Adrenal gland (tissue), 12 donors: ENCODE data around the gene SEPTIN10. TPM values are rescaled to one million over a fixed set of nuclear protein-coding genes. Genes with fewer than 3 reads are reported as not detected.

ENCODE experiments used
- DNase-seq, 7 donors: peaks; one replicate each; pipeline ENCODE4 v3.0.0-alpha.2; 2019 to 2020
- H3K27ac ChIP-seq, 5 donors: fragments of 200-600 bp; sonication (generic) in 4 of 5; 1 replicate in 3 of 5; 2 replicates in 2 of 5; pipeline versions ENCODE4 v1.5.1 to v1.8.0; 2016 to 2020; ENCODE audit warnings: mild to moderate bottlenecking in 1 of 5
- H3K27me3 ChIP-seq: fragments of 200-600 bp; 2 replicates; pipeline ENCODE4 v1.8.0; 2021
- H3K36me3 ChIP-seq, 2 donors: fragments of 200-600 bp; replicated peaks in 1 of 2; 1 replicate in 1 of 2; 2 replicates in 1 of 2; pipeline versions ENCODE4 v1.5.1 to v1.8.0; 2018 to 2022
- H3K4me1 ChIP-seq, 2 donors: fragments of 200-600 bp; replicated peaks in 1 of 2; 1 replicate in 1 of 2; 2 replicates in 1 of 2; pipeline versions ENCODE4 v1.5.1 to v1.8.0; 2018 to 2021
- H3K4me3 ChIP-seq, 4 donors: fragments of 200-600 bp; sonication (generic) in 3 of 4; one replicate each; pipeline ENCODE4 v1.5.1; 2016 to 2018
- H3K9me3 ChIP-seq, 3 donors: fragments of 200-600 bp; sonication (generic) in 1 of 3; replicated peaks in 1 of 3; 1 replicate in 2 of 3; 2 replicates in 1 of 3; pipeline versions ENCODE4 v1.5.1 to v1.8.0; 2016 to 2021
- CTCF ChIP-seq, 6 experiments: fragments of 450-650 bp in 4 of 6; fragments of 200-600 bp in 2 of 6; sonication (generic) in 1 of 6; IDR thresholded peaks; 1 replicate in 5 of 6; 2 replicates in 1 of 6; pipeline versions ENCODE4 v1.5.1 to v1.8.0; 2016 to 2021; ENCODE audit warnings: antibody characterized with exemption in 6 of 6, mild to moderate bottlenecking in 2 of 6, moderate library complexity in 1 of 6
- POLR2A ChIP-seq, 2 donors: fragments of 450-650 bp; IDR thresholded peaks; one replicate each; pipeline ENCODE4 v1.6.1; 2017; ENCODE audit warnings: antibody characterized with exemption in 2 of 2, mild to moderate bottlenecking in 2 of 2, moderate library complexity in 1 of 2
- WGBS, 4 donors: extraction: QIAGEN DNeasy Blood & Tissue Kit in 2 of 4; methylation state at CpG; one replicate each; pipeline versions ENCODE4 v1.1.5 to v1.1.7; 2013 to 2017; 5-methylcytosine and 5-hydroxymethylcytosine counted together
- intact Hi-C, 2 donors: fragments of 100-400 bp; cut with DNase I; formaldehyde crosslinking; loops; one replicate each; pipeline versions ENCODE4 v1.14.1 to v1.15.0; 2022 to 2023
- polyA plus RNA-seq, 3 donors: library from polyadenylated mRNA; stranded (reverse); fragments of 200-250 nt in 2 of 3; fragments of 350-450 nt in 1 of 3; fragmentation: Illumina TruSeq in 1 of 3; extraction: RNeasy Lipid Tissue Mini Kit (QIAGEN cat#74804) in 1 of 3; gene quantifications; one replicate each; pipeline ENCODE4 v1.2.3, GENCODE V29; 2013 to 2014
- total RNA-seq, 9 donors: library from RNA; depleted of rRNA in 4 of 9; stranded (reverse); fragments of >200 nt in 4 of 9; fragments of 120-200 nt in 1 of 9; fragmentation: NEBNext Ultra II Directional in 1 of 9; extraction: Animal tissue kit (Norgen Biotek cat#: 25700) in 1 of 9; gene quantifications; one replicate each; pipeline versions ENCODE4 v1.1.0 to v1.2.4, GENCODE V29; 2013 to 2023
- donor health status: healthy with polysubstance abuse.
- donor health status: Bipolar disorder and iron deficiency.
- donor health status: DM: yes; HTN: yes; CAD: no.
- donor health status: DM: no; HTN: no; CAD: no.
- donor health status: DM: no; HTN: no; CAD: no.
- donor health status: DM: yes; HTN: yes; CAD: no.

SEPTIN10 gene
- total and polyA plus RNA-seq, 12 donors, result 18.1 to 91.3 (median 44.8) TPM

GRCh38 chr2:109636317-109636716 lies 22.6 kb upstream of the SEPTIN10 start:
- DNase-seq, result peak in 1 of 7 donors; percentile 24
- Histone ChIP-seq H3K27ac (peak overlapping the region in 2 of 5 donors; percentile 38 to 67), H3K27me3 (no peaks in the 10 kb centered on the region), H3K9me3 (no peaks in the 10 kb centered on the region), H3K4me1 (peaks cover 0 to 8% of the 10 kb centered on the region in 2 donors), H3K4me3 (no peak overlapping the region), H3K36me3 (no peaks in the 10 kb centered on the region)
- intact Hi-C loops, result no loop called here
- TF ChIP-seq POLR2A (IDR thresholded peaks at IDR 0.05) (no peak), CTCF (IDR thresholded peaks at IDR 0.05) (no peak)
- WGBS, 4 donors, result 67 to 100% (median 81%) methylated on average over 1 of the region's 1 CpG

- 88 to 95% (median 92%) methylated on average over 11 of the region's 11 CpGs for WGBS, 4 donors
- peak overlapping the region in 1 of 5 donors; percentile 10 for H3K27ac ChIP-seq
- no peaks in the 10 kb centered on the region for H3K9me3 ChIP-seq
- H3K36me3 ChIP-seq, result no peaks in the 10 kb centered on the region
- H3K27me3 ChIP-seq, result no peaks in the 10 kb centered on the region
- intact Hi-C loops, result no loop called here
- DNase-seq, result peak in 1 of 7 donors; percentile 37
- H3K4me3 ChIP-seq, result no peak overlapping the region
- peaks cover 0 to 8% of the 10 kb centered on the region in 2 donors for H3K4me1 ChIP-seq
- no peak for TF ChIP-seq CTCF (IDR thresholded peaks at IDR 0.05)
These were observed 21.9 kb upstream of the SEPTIN10 start for GRCh38 chr2:109635426-109636304.

GRCh38 chr2:109633284-109633961 lies 19.7 kb upstream of the SEPTIN10 start:
- no peak overlapping the region for H3K27ac ChIP-seq
- intact Hi-C loops, result no loop called here
- no peak overlapping the region for H3K4me3 ChIP-seq
- H3K9me3 ChIP-seq, result no peaks in the 10 kb centered on the region
- no peaks in the 10 kb centered on the region for H3K27me3 ChIP-seq
- H3K36me3 ChIP-seq, result no peaks in the 10 kb centered on the region
- peak in 1 of 7 donors; percentile 9 for DNase-seq
- TF ChIP-seq POLR2A (IDR thresholded peaks at IDR 0.05) (no peak), CTCF (IDR thresholded peaks at IDR 0.05) (no peak)
- H3K4me1 ChIP-seq, result peaks cover 0 to 8% of the 10 kb centered on the region in 2 donors
- WGBS, 4 donors, result 86 to 92% (median 90%) methylated on average over 9 to 10 of the region's 10 CpGs

GRCh38 chr2:109632158-109632789 lies 18.5 kb upstream of the SEPTIN10 start:
- Histone ChIP-seq H3K27ac (no peak overlapping the region), H3K4me1 (no peaks in the 10 kb centered on the region), H3K27me3 (no peaks in the 10 kb centered on the region), H3K4me3 (no peak overlapping the region), H3K36me3 (no peaks in the 10 kb centered on the region), H3K9me3 (no peaks in the 10 kb centered on the region)
- intact Hi-C loops, result no loop called here
- no peak for DNase-seq
- no peak for TF ChIP-seq CTCF (IDR thresholded peaks at IDR 0.05)
- TF ChIP-seq POLR2A (IDR thresholded peaks at IDR 0.05), result no peak
- 82 to 87% (median 85%) methylated on average over 13 to 14 of the region's 14 CpGs for WGBS, 4 donors
